ENCODE measurements around the gene CDKN2B-AS1.
A peak's percentile ranks its signal among the peaks of the same experiment; 100 is the strongest.
"Not testable (repeated sequence)": the region's sequence is repeated elsewhere in the genome, so short reads cannot be mapped to it uniquely, and the experiment has no call there.

Gene CDKN2B-AS1

GRCh38 chr9:21994556-21995005, at the start of gene CDKN2B-AS1:
Gene CDKN2B-AS1, plus strand, starts transcription at chr9:21994791.
- H3K4me3 ChIP-seq (ENCODE audit: low read depth, low read length) = peak within 1 kb of the TSS; percentile 91
- DNase-seq (ENCODE audit: low read depth) = no peak

DNA sequence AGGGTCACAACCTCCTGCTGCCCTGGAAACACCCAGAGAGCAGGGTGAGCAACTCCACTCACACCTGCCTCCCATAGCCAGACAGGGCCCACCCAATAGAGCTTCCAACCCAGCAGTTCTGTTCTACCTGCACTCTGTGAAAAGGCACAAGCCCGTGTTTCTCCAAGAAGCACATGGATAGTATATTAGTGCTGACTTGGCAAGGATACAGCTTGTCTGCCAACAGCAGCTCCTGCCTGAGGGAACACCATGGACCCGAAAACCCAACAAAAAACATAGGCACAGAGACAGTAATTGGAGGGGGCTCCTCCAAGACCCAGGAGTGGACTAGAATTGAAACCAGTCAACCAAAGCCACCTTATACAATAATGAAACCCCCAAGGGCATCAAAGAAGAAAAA, 49.0 kb upstream of the CDKN2B-AS1 start:
- no peak overlapping the region for H3K4me3 ChIP-seq (ENCODE audit: low read depth, low read length)
- no peak for DNase-seq (ENCODE audit: low read depth)

DNA sequence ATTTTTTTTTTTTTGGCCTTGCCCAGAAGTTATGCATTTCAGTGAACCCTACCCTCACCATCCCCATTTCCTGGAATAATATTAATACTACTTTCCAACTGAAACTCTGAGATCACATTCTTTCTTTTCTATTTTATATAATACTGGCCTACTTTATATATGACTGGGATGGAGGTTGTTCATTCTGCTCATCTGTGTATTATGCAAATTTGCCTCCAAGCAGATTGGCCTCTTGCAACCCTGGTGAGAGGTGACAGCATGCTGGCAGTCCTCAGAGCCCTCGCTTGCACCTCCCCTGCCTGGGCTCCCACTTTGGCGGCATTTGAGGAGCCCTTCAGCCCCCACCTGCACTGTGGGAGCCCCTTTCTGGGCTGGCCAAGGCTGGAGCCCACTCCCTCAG, 35.8 kb upstream of the CDKN2B-AS1 start:
- DNase-seq (ENCODE audit: low read depth) = no peak

GRCh38 chr9:21959268-21959667, 35.3 kb upstream of the CDKN2B-AS1 start:
- not testable (repeated sequence) for H3K4me3 ChIP-seq (ENCODE audit: low read depth, low read length); DNase-seq (ENCODE audit: low read depth)

More for the DNA sequence above, 35.8 kb upstream of the CDKN2B-AS1 start:
- H3K4me3 ChIP-seq (ENCODE audit: low read depth, low read length) = no peak overlapping the region

DNA sequence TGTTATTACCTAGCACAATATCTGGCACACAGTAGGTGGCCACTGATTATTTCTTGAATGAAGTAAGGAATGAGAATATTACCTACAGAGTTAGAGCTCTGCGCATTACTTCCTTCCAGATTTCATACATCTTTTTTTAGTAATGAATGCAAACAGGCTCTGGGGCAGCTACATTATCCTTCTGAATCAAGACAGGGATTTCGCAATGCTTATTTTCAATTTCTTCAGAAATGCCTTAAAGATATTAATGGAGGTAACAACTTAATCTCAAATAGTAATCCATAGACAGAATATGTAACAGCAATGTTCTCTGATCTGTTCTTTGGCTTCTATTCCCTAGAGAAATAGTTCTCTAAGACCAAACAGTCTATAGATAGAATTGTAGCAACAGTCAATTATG, 33.0 kb upstream of the CDKN2B-AS1 start:
- no peak for DNase-seq (ENCODE audit: low read depth)
- H3K4me3 ChIP-seq (ENCODE audit: low read depth, low read length) = no peak overlapping the region

GRCh38 chr9:21964925-21965385, 29.6 kb upstream of the CDKN2B-AS1 start:
- no peak for DNase-seq (ENCODE audit: low read depth)
- peak overlapping the region; percentile 40 for H3K4me3 ChIP-seq (ENCODE audit: low read depth, low read length)

GRCh38 chr9:21965401-21965951, 29.1 kb upstream of the CDKN2B-AS1 start:
- DNase-seq (ENCODE audit: low read depth) = no peak
- peak overlapping the region; percentile 40 for H3K4me3 ChIP-seq (ENCODE audit: low read depth, low read length)

DNA sequence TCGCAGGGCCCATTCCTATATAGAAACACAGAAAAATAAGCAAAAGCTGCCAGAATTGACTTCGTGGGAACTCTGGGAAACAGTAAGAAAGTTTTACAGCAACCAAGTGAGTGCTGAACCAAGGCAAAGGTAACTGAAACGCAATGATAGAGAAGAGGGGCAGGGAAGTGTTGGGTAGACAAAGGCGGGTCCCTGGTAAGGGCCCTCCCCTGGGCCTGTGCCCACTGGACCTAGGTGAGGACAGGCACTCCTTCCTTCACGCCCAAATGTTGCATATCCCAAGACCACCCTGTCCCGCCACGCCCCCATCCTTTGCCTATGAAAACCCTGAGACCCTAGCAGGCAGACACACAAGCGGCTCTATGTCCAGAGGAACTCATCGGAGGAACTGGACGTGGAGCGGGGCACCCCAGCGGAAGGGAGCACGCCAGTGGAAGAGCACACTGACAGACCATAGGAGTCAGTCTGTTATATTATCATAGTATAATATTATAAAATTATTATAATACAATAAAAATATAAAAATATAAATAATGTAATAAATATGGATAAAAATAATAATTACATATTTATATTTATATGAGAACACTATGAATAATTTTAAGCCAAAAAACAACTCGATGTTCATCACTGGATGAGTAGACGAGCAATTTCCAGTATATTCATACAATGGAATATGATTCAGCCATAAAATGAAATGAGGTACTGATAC, 28.3 kb upstream of the CDKN2B-AS1 start:
- no peak for DNase-seq (ENCODE audit: low read depth)
- no peak overlapping the region for H3K4me3 ChIP-seq (ENCODE audit: low read depth, low read length)

DNA sequence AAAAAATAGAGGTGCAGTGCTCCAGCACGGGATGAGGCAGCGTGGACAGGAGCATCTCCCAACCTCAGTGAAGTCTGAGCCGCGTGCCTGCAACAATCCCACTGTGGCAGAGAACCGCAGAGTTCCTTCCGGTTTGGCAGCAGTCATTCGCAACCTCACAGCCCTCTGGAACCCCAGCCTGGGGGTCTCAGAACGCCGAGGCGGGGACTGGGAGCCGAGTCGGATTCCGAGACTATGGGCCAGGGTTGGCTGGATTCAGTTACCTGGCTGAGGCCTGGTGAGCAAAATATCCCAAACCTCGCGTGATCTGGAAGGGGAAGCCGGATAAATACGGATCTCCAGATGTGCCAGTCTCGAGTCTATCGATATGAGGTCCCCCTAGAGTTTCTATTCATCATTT, 27.4 kb upstream of the CDKN2B-AS1 start:
- no peak for DNase-seq (ENCODE audit: low read depth)
- H3K4me3 ChIP-seq (ENCODE audit: low read depth, low read length) = no peak overlapping the region

- DNase-seq (ENCODE audit: low read depth) = no peak
- no peak overlapping the region for H3K4me3 ChIP-seq (ENCODE audit: low read depth, low read length)
Observed at GRCh38 chr9:21967702-21968101, 26.9 kb upstream of the CDKN2B-AS1 start.

GRCh38 chr9:21968331-21969010, 26.1 kb upstream of the CDKN2B-AS1 start:
- DNase-seq (ENCODE audit: low read depth) = no peak
- peak overlapping the region; percentile 12 for H3K4me3 ChIP-seq (ENCODE audit: low read depth, low read length)

- no peak for DNase-seq (ENCODE audit: low read depth)
- no peak overlapping the region for H3K4me3 ChIP-seq (ENCODE audit: low read depth, low read length)
Observed at GRCh38 chr9:21969011-21969940, 25.3 kb upstream of the CDKN2B-AS1 start.

GRCh38 chr9:21969951-21970799, 24.4 kb upstream of the CDKN2B-AS1 start:
- DNase-seq (ENCODE audit: low read depth) = no peak

GRCh38 chr9:21970800-21971640, 23.6 kb upstream of the CDKN2B-AS1 start:
- no peak overlapping the region for H3K4me3 ChIP-seq (ENCODE audit: low read depth, low read length)
- DNase-seq (ENCODE audit: low read depth) = no peak

More at GRCh38 chr9:21969951-21970799, 24.4 kb upstream of the CDKN2B-AS1 start:
- no peak overlapping the region for H3K4me3 ChIP-seq (ENCODE audit: low read depth, low read length)

DNA sequence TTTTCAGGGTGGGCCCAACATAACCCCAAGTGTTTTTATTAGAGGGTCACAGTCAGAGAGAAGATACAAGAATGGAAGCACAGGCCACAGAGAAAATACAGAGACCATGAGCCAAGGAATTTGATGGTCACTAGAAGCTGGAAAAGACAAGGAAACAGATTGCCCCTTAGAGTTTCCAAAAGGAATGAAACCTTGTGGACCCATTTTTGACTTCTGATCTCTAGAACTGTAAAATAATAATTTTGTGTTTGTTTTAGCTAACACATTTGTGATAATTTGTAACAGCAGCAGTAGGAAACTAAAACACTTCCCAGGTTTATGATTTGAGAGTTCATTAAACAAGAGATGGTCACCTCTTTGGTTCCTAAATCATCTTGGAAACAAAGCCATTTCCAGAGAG, 22.2 kb upstream of the CDKN2B-AS1 start:
- H3K4me3 ChIP-seq (ENCODE audit: low read depth, low read length) = no peak overlapping the region
- DNase-seq (ENCODE audit: low read depth) = no peak

- H3K4me3 ChIP-seq (ENCODE audit: low read depth, low read length) = peak overlapping the region; percentile 65
- DNase-seq (ENCODE audit: low read depth) = no peak
Observed at GRCh38 chr9:21974343-21974721, 20.3 kb upstream of the CDKN2B-AS1 start.

DNA sequence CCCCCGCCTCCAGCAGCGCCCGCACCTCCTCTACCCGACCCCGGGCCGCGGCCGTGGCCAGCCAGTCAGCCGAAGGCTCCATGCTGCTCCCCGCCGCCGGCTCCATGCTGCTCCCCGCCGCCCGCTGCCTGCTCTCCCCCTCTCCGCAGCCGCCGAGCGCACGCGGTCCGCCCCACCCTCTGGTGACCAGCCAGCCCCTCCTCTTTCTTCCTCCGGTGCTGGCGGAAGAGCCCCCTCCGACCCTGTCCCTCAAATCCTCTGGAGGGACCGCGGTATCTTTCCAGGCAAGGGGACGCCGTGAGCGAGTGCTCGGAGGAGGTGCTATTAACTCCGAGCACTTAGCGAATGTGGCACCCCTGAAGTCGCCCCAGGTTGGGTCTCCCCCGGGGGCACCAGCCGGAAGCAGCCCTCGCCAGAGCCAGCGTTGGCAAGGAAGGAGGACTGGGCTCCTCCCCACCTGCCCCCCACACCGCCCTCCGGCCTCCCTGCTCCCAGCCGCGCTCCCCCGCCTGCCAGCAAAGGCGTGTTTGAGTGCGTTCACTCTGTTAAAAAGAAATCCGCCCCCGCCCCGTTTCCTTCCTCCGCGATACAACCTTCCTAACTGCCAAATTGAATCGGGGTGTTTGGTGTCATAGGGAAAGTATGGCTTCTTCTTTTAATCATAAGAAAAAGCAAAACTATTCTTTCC, 19.7 kb upstream of the CDKN2B-AS1 start:
- no peak for DNase-seq (ENCODE audit: low read depth)
- H3K4me3 ChIP-seq (ENCODE audit: low read depth, low read length) = peak overlapping the region; percentile 65

Data from skeletal muscle cell (primary cell).